IMR-90 (cell line): Measurements from ENCODE around the gene CDC34. TPM values are rescaled to one million over a fixed set of nuclear protein-coding genes. Genes with fewer than 3 reads are reported as not detected.

Source experiments
- ATAC-seq: fragments of 200-7000 bp; cut with Tn5 transposase; 2 replicates; pipeline ENCODE4 v1.9.1; 2020; ENCODE audit warnings: low read depth, mild to moderate bottlenecking, moderate library complexity
- BruUV-seq: library from RNA; stranded (reverse); fragments of 400-500 nt; replicated peaks from 2 replicates; lab custom pipeline; 2021; lab: Mats Ljungman, UMichigan
- CTCF ChIA-PET: fragments of 300-600 bp; formaldehyde crosslinking; extraction: SDS; loops from one replicate; lab custom pipeline; 2021; ENCODE audit warnings: antibody characterized with exemption; lab: Yijun Ruan, JAX
- POLR2A ChIA-PET: fragments of 300-600 bp; sonication (Branson Sonifier 250); formaldehyde crosslinking; loops from one replicate; lab custom pipeline; 2022; ENCODE audit warnings: antibody characterized with exemption; ENCODE audit not compliant: unreplicated experiment; lab: Charles Lee
- DNase-seq: peaks from one replicate; pipeline ENCODE4 v3.0.0; 2013
- H2AFZ ChIP-seq: replicated peaks from 2 replicates; pipeline ENCODE3; 2013; ENCODE audit warnings: low read length, mild to moderate bottlenecking; ENCODE audit not compliant: poor library complexity
- H2AK5ac ChIP-seq: 2 replicates; pipeline ENCODE4 v1.6.1; 2013; ENCODE audit warnings: low read depth, low read length, inconsistent platforms
- H2AK9ac ChIP-seq: replicated peaks from 2 replicates; pipeline ENCODE3; 2013; ENCODE audit warnings: mild to moderate bottlenecking, low read depth, low read length, moderate library complexity; ENCODE audit not compliant: poor library complexity
- H2BK120ac ChIP-seq: 2 replicates; pipeline ENCODE4 v1.6.1; 2013; ENCODE audit warnings: low read depth, low read length, inconsistent platforms
- H2BK15ac ChIP-seq: 3 replicates; pipeline ENCODE4 v1.6.1; 2013; ENCODE audit warnings: low read depth, low read length, inconsistent platforms
- H2BK20ac ChIP-seq: 2 replicates; pipeline ENCODE4 v1.6.1; 2013; ENCODE audit warnings: low read depth, mild to moderate bottlenecking, inconsistent platforms, low read length, moderate library complexity
- H2BK5ac ChIP-seq: 2 replicates; pipeline ENCODE4 v1.6.1; 2013; ENCODE audit warnings: mild to moderate bottlenecking, low read depth, low read length, inconsistent platforms; ENCODE audit not compliant: poor library complexity, severe bottlenecking
- H3K14ac ChIP-seq: replicated peaks from 2 replicates; pipeline ENCODE4 v1.6.1; 2013; ENCODE audit warnings: low read depth, low read length, inconsistent platforms
- H3K18ac ChIP-seq: 2 replicates; pipeline ENCODE4 v1.6.1; 2013; ENCODE audit warnings: low read depth, low read length, control low read depth
- H3K23ac ChIP-seq: 2 replicates; pipeline ENCODE4 v1.6.1; 2013; ENCODE audit warnings: low read depth, low read length, inconsistent platforms
- H3K27ac ChIP-seq: 2 replicates; pipeline ENCODE4 v1.5.1; 2013; ENCODE audit warnings: mild to moderate bottlenecking, control low read depth, low read length; ENCODE audit not compliant: insufficient read depth
- H3K27me3 ChIP-seq: 2 replicates; pipeline ENCODE4 v1.6.1; 2013; ENCODE audit warnings: low read length; ENCODE audit not compliant: control insufficient read depth, insufficient read depth
- H3K36me3 ChIP-seq: 2 replicates; pipeline ENCODE4 v1.6.1; 2013; ENCODE audit warnings: low read length, mixed read lengths; ENCODE audit not compliant: control insufficient read depth, insufficient read depth
- H3K4ac ChIP-seq: 2 replicates; pipeline ENCODE4 v1.6.1; 2013; ENCODE audit warnings: low read depth, low read length, inconsistent platforms
- H3K4me1 ChIP-seq: 2 replicates; pipeline ENCODE4 v1.6.1; 2013; ENCODE audit warnings: low read length, mixed read lengths; ENCODE audit not compliant: control insufficient read depth, insufficient read depth
- H3K4me2 ChIP-seq: 2 replicates; pipeline ENCODE4 v1.6.1; 2013; ENCODE audit warnings: low read depth, mild to moderate bottlenecking, control low read depth, low read length, moderate library complexity
- H3K4me3 ChIP-seq: 2 replicates; pipeline ENCODE4 v1.5.1; 2013; ENCODE audit warnings: low read depth, mild to moderate bottlenecking, control low read depth, low read length, moderate library complexity; ENCODE audit not compliant: insufficient read depth
- H3K56ac ChIP-seq: 2 replicates; pipeline ENCODE4 v1.6.1; 2013; ENCODE audit warnings: low read length, inconsistent platforms; ENCODE audit not compliant: insufficient read depth; ENCODE audit errors: extremely low read depth
- H3K79me1 ChIP-seq, 2 experiments: 2 replicates each; pipeline ENCODE4 v1.6.1; 2013; ENCODE audit warnings: low read length in 2 of 2, inconsistent platforms in 1 of 2, low read depth in 1 of 2
- H3K9ac ChIP-seq: 2 replicates; pipeline ENCODE4 v1.6.1; 2013; ENCODE audit warnings: low read depth, low read length, control low read depth
- H3K9me1 ChIP-seq: 2 replicates; pipeline ENCODE4 v1.6.1; 2013; ENCODE audit warnings: low read length, inconsistent platforms; ENCODE audit not compliant: insufficient read depth
- H3K9me3 ChIP-seq: 2 replicates; pipeline ENCODE4 v1.6.1; 2013; ENCODE audit warnings: low read length; ENCODE audit not compliant: control insufficient read depth, insufficient read depth
- H4K20me1 ChIP-seq: 2 replicates; pipeline ENCODE4 v1.6.1; 2013; ENCODE audit warnings: low read length, inconsistent platforms; ENCODE audit not compliant: insufficient read depth
- H4K5ac ChIP-seq: 2 replicates; pipeline ENCODE4 v1.6.1; 2013; ENCODE audit warnings: mild to moderate bottlenecking, low read depth, low read length, control low read depth
- H4K8ac ChIP-seq, 2 experiments: 2 replicates each; pipeline ENCODE4 v1.6.1; 2013; ENCODE audit warnings: low read depth in 2 of 2, low read length in 2 of 2, control low read depth in 1 of 2, inconsistent platforms in 1 of 2
- H4K91ac ChIP-seq: 2 replicates; pipeline ENCODE4 v1.6.1; 2013; ENCODE audit warnings: low read depth, low read length, inconsistent platforms; ENCODE audit not compliant: insufficient read depth
- CEBPB ChIP-seq: IDR thresholded peaks from 2 replicates; pipeline ENCODE4 v1.6.1; 2012; ENCODE audit warnings: low read depth, low read length, improper control_type of control experiment
- MAFK ChIP-seq: IDR thresholded peaks from 2 replicates; pipeline ENCODE4 v1.6.1; 2012; ENCODE audit warnings: low read depth, low read length, improper control_type of control experiment
- MAZ ChIP-seq: IDR thresholded peaks from 2 replicates; pipeline ENCODE4 v1.6.1; 2012; ENCODE audit warnings: low read depth, mild to moderate bottlenecking, low read length, improper control_type of control experiment, moderate library complexity, borderline replicate concordance
- NFE2L2 ChIP-seq: fragments of 150-350 bp; IDR thresholded peaks from 2 replicates; pipeline ENCODE4 v1.6.1; 2016; ENCODE audit warnings: low read depth, mild to moderate bottlenecking, low read length
- RCOR1 ChIP-seq: IDR thresholded peaks from 2 replicates; pipeline ENCODE4 v1.6.1; 2012; ENCODE audit warnings: mild to moderate bottlenecking, low read length, improper control_type of control experiment; ENCODE audit not compliant: insufficient replicate concordance
- WGBS, 2 experiments: methylation state at CpG; one replicate each; pipeline versions ENCODE4 v1.1.5 to v1.1.7; 2013; ENCODE audit warnings: missing lambda C conversion rate in 2 of 2; ENCODE audit not compliant: insufficient read length in 1 of 2; ENCODE audit errors: extremely low coverage in 2 of 2; 5-methylcytosine and 5-hydroxymethylcytosine counted together
- dilution Hi-C: fragments of 300-500 bp; cut with HindIII; formaldehyde crosslinking; loops from one replicate; pipeline ENCODE4 v1.14.3; 2018; ENCODE audit warnings: low sequenced_read_pairs; ENCODE audit not compliant: unreplicated experiment
- in situ Hi-C: fragments of 300-500 bp; cut with MboI; formaldehyde crosslinking; loops from 3 replicates; pipeline ENCODE4 v1.14.3; 2019; ENCODE audit warnings: low sequenced_read_pairs, inconsistent platforms, mixed read lengths
- intact Hi-C: fragments of 100-400 bp; cut with micrococcal nuclease; formaldehyde crosslinking; loops from 2 replicates; pipeline ENCODE4 v1.10.0; 2022
- polyA plus RNA-seq, 3 experiments: library from polyadenylated mRNA; depleted of rRNA; stranded (reverse); fragments of >200 nt; gene quantifications; 2 replicates each; pipeline ENCODE4 v1.2.3, GENCODE V29; 2012; ENCODE audit warnings: low replicate concordance in 1 of 3
- total RNA-seq: library from RNA; depleted of rRNA; stranded (reverse); fragments of >200 nt; gene quantifications from 2 replicates; pipeline ENCODE4 v1.2.3, GENCODE V29; 2012
- TF ChIP-seq, protein P1 (sequence below): fragments of 150-350 bp; IDR thresholded peaks from 2 replicates; pipeline ENCODE4 v1.6.1; 2017; ENCODE audit warnings: mild to moderate bottlenecking, antibody characterized with exemption, low read length, low read depth

CDC34 gene
- total and polyA plus RNA-seq, 2 of the 4 experiments (the other 2 are of a cell fraction): 35.7 to 68.9 TPM

DNA sequence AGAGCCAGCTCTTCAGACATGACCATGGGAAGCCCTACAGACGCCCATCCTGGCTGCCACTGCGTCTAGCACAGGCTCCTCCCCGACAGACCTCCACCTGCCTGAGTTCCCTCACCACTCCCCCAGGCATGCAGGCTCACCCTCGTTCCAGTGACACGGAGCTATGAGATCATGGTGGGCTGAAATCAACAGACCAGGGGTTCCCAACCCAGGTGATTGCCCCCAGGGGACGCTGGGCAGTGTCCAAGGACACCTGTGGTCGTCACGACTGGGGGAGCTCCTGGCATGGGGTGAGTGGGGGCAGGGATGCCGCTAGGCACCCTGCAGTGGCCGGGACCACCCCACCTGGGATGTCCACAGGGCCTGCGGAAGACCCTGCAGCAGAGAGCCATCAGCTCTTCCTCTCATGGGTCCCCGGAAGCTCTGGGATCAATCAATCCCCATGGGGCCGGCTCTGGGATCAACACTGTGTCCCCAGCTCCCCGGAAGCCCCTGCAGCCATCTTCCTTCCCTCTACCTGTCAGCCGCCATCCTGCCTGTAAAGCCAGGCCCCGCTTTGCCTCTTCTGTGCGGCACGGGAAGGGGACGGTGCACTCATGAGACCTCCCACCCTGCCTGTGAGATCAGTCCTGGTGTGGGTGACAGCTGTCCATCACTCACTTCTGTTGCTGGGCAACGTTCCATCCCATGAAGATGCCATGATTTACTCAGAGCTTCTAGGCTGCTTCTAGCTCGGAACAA is 48.1 kb upstream of the CDC34 start:
- no peaks in the 10 kb centered on the region for H3K4me1 ChIP-seq
- H3K9ac ChIP-seq: no peak overlapping the region
- DNase-seq: no peak
- no peak overlapping the region for H3K27ac ChIP-seq
- no peak overlapping the region for H2BK20ac ChIP-seq
- no peak overlapping the region for H3K23ac ChIP-seq
- dilution Hi-C loops: no loop called here
- no peak overlapping the region for H3K4ac ChIP-seq
- no peak overlapping the region for H3K56ac ChIP-seq
- H2BK5ac ChIP-seq: no peak overlapping the region
- no peak overlapping the region for H3K4me3 ChIP-seq
- no peak overlapping the region for H3K4me2 ChIP-seq
- no peaks in the 10 kb centered on the region for H3K9me3 ChIP-seq
- H2BK15ac ChIP-seq: no peak overlapping the region
- H2AFZ ChIP-seq: no peak overlapping the region
- H3K27me3 ChIP-seq: peaks cover 9% of the 10 kb centered on the region; the same call in 1 of the 2 replicates
- no peak overlapping the region for H2AK9ac ChIP-seq
- no peak overlapping the region for H4K91ac ChIP-seq
- no peak overlapping the region for H4K8ac ChIP-seq
- no peaks in the 10 kb centered on the region for H4K20me1 ChIP-seq
- CTCF ChIA-PET: no interaction called here
- H3K18ac ChIP-seq: no peak overlapping the region
- H2BK120ac ChIP-seq: no peak overlapping the region
- intact Hi-C loops: loop anchor here (10.0 kb wide), 1 partner anchor 139 kb away; the partner anchor contains the start of gene MIER2
- no peaks in the 10 kb centered on the region for H3K9me1 ChIP-seq
- no peak overlapping the region for H2AK5ac ChIP-seq
- BruUV-seq: no TSS peak
- no peak overlapping the region for H3K14ac ChIP-seq
- WGBS, 2 experiments: 66% methylated on average over 8 of the region's 21 CpGs; no CpG with 5 or more reads in 1 of the 2 experiments
- H3K79me1 ChIP-seq: no peaks in the 10 kb centered on the region
- H4K5ac ChIP-seq: no peak overlapping the region
- in situ Hi-C loops: no loop called here
- TF ChIP-seq MAFK: no peak
- TF ChIP-seq RCOR1: no peak
- TF ChIP-seq CEBPB: no peak
- no peak for TF ChIP-seq MAZ
- no peak for TF ChIP-seq NFE2L2
- TF ChIP-seq, protein P1, sequence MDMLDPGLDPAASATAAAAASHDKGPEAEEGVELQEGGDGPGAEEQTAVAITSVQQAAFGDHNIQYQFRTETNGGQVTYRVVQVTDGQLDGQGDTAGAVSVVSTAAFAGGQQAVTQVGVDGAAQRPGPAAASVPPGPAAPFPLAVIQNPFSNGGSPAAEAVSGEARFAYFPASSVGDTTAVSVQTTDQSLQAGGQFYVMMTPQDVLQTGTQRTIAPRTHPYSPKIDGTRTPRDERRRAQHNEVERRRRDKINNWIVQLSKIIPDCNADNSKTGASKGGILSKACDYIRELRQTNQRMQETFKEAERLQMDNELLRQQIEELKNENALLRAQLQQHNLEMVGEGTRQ: no peak
- no peaks in the 10 kb centered on the region for H3K36me3 ChIP-seq
- POLR2A ChIA-PET: no interaction called here
- ATAC-seq: no peak
